HFFc6 (cell line): ENCODE measurements around the gene PDE2A. TPM values are rescaled to one million over a fixed set of nuclear protein-coding genes. Genes with fewer than 3 reads are reported as not detected.

Source experiments
- DNase-seq: peaks from one replicate; pipeline ENCODE4 v3.0.0-alpha.2; 2018
- H3K27ac Mint-ChIP-seq: 2 replicates; pipeline ENCODE4 v1.8.0; 2020; ENCODE audit warnings: mild to moderate bottlenecking, mixed read lengths
- H3K27me3 Mint-ChIP-seq: 2 replicates; pipeline ENCODE4 v1.8.0; 2021; ENCODE audit warnings: mild to moderate bottlenecking, moderate library complexity, mixed read lengths; ENCODE audit not compliant: insufficient read depth
- H3K36me3 Mint-ChIP-seq: 2 replicates; pipeline ENCODE4 v1.8.0; 2021; ENCODE audit warnings: low read depth, mixed read lengths
- H3K4me1 Mint-ChIP-seq: 2 replicates; pipeline ENCODE4 v1.8.0; 2020; ENCODE audit warnings: low read depth, mixed read lengths
- H3K4me3 Mint-ChIP-seq: 2 replicates; pipeline ENCODE4 v1.8.0; 2020; ENCODE audit warnings: mild to moderate bottlenecking, moderate library complexity, mixed read lengths
- H3K9me3 Mint-ChIP-seq: 2 replicates; pipeline ENCODE4 v1.8.0; 2020; ENCODE audit warnings: mild to moderate bottlenecking, mixed read lengths
- CTCF ChIP-seq: fragments of 200-600 bp; sonication (generic); IDR thresholded peaks from 2 replicates; pipeline ENCODE4 v1.5.0; 2021; ENCODE audit warnings: antibody characterized with exemption, mild to moderate bottlenecking
- total RNA-seq, 6 experiments: library from RNA; stranded (reverse); fragmentation: NEBNext Ultra II Directional; extraction: Animal tissue kit (Norgen Biotek cat#: 25700); gene quantifications; 2 replicates in 1 of 6; 3 replicates in 5 of 6; pipeline ENCODE4 v1.2.3, GENCODE V29; 2021

The PDE2A gene
- total RNA-seq, 6 experiments from 2014 or later = 0.07 to 0.57 (median 0.40) TPM

GRCh38 chr11:72595292-72595684, 78.9 kb downstream of the PDE2A start:
- Mint-ChIP-seq H3K9me3 (no peaks in the 10 kb centered on the region), H3K27ac (no peak overlapping the region), H3K27me3 (peaks cover 60% of the 10 kb centered on the region), H3K36me3 (no peaks in the 10 kb centered on the region), H3K4me3 (no peak overlapping the region), H3K4me1 (peaks cover 9% of the 10 kb centered on the region)
- TF ChIP-seq CTCF = no peak
- DNase-seq = no peak

GRCh38 chr11:72594493-72595291, 79.5 kb downstream of the PDE2A start:
- Mint-ChIP-seq H3K4me1 (peaks cover 7% of the 10 kb centered on the region), H3K36me3 (no peaks in the 10 kb centered on the region), H3K27ac (no peak overlapping the region), H3K9me3 (no peaks in the 10 kb centered on the region), H3K4me3 (no peak overlapping the region), H3K27me3 (peaks cover 63% of the 10 kb centered on the region)
- no peak for TF ChIP-seq CTCF
- no peak for DNase-seq

GRCh38 chr11:72592698-72593495, 81.3 kb downstream of the PDE2A start:
- H3K9me3 Mint-ChIP-seq = no peaks in the 10 kb centered on the region

GRCh38 chr11:72591785-72592502, 82.3 kb downstream of the PDE2A start:
- no peak overlapping the region for H3K27ac Mint-ChIP-seq
- DNase-seq = no peak
- no peak overlapping the region for H3K4me3 Mint-ChIP-seq
- no peaks in the 10 kb centered on the region for H3K36me3 Mint-ChIP-seq
- H3K27me3 Mint-ChIP-seq = peaks cover 73% of the 10 kb centered on the region
- H3K4me1 Mint-ChIP-seq = no peaks in the 10 kb centered on the region
- TF ChIP-seq CTCF = no peak
- no peaks in the 10 kb centered on the region for H3K9me3 Mint-ChIP-seq

More at GRCh38 chr11:72592698-72593495, 81.3 kb downstream of the PDE2A start:
- Mint-ChIP-seq H3K4me3 (no peak overlapping the region), H3K27me3 (peaks cover 75% of the 10 kb centered on the region), H3K36me3 (no peaks in the 10 kb centered on the region), H3K4me1 (no peaks in the 10 kb centered on the region), H3K27ac (no peak overlapping the region)
- DNase-seq = no peak
- no peak for TF ChIP-seq CTCF

GRCh38 chr11:72591023-72591422, 83.2 kb downstream of the PDE2A start:
- Mint-ChIP-seq H3K27me3 (peaks cover 67% of the 10 kb centered on the region), H3K27ac (no peak overlapping the region), H3K9me3 (no peaks in the 10 kb centered on the region), H3K36me3 (no peaks in the 10 kb centered on the region), H3K4me3 (no peak overlapping the region), H3K4me1 (no peaks in the 10 kb centered on the region)
- no peak for TF ChIP-seq CTCF
- no peak for DNase-seq
